IPS-15b (cell line): ENCODE results near the gene ACKR1.

Source experiments
- H3K27me3 ChIP-seq: one replicate; pipeline ENCODE4 v1.6.1; 2013; ENCODE audit warnings: low read length; ENCODE audit not compliant: control insufficient read depth, insufficient read depth
- H3K36me3 ChIP-seq: one replicate; pipeline ENCODE4 v1.6.1; 2013; ENCODE audit warnings: low read length; ENCODE audit not compliant: control insufficient read depth, insufficient read depth
- H3K4me1 ChIP-seq: one replicate; pipeline ENCODE4 v1.6.1; 2013; ENCODE audit warnings: mild to moderate bottlenecking, low read length; ENCODE audit not compliant: control insufficient read depth, insufficient read depth
- H3K4me3 ChIP-seq: one replicate; pipeline ENCODE4 v1.5.1; 2013; ENCODE audit warnings: low read depth, low read length
- H3K9ac ChIP-seq: one replicate; pipeline ENCODE4 v1.6.1; 2013; ENCODE audit warnings: low read depth, mild to moderate bottlenecking, low read length
- H3K9me3 ChIP-seq: one replicate; pipeline ENCODE4 v1.6.1; 2013; ENCODE audit warnings: mild to moderate bottlenecking, low read length; ENCODE audit not compliant: control insufficient read depth, insufficient read depth

The ACKR1 gene

GRCh38 chr1:159173320-159173719 lies 31.4 kb upstream of the ACKR1 start:
- Histone ChIP-seq H3K4me1 (peaks cover 3% of the 10 kb centered on the region), H3K9ac (no peak overlapping the region), H3K36me3 (no peaks in the 10 kb centered on the region), H3K4me3 (peak overlapping the region; percentile 73), H3K27me3 (peaks cover 27% of the 10 kb centered on the region), H3K9me3 (no peaks in the 10 kb centered on the region)

GRCh38 chr1:159175571-159175970 lies 29.1 kb upstream of the ACKR1 start:
- H3K9me3 ChIP-seq, result no peaks in the 10 kb centered on the region
- peaks cover 3% of the 10 kb centered on the region for H3K4me1 ChIP-seq
- no peaks in the 10 kb centered on the region for H3K36me3 ChIP-seq
- no peak overlapping the region for H3K9ac ChIP-seq
- H3K4me3 ChIP-seq, result no peak overlapping the region
- peaks cover 5% of the 10 kb centered on the region for H3K27me3 ChIP-seq

GRCh38 chr1:159177272-159177907 lies 27.3 kb upstream of the ACKR1 start:
- H3K9ac ChIP-seq, result no peak overlapping the region
- no peaks in the 10 kb centered on the region for H3K9me3 ChIP-seq
- peaks cover 3% of the 10 kb centered on the region for H3K4me1 ChIP-seq
- no peaks in the 10 kb centered on the region for H3K27me3 ChIP-seq
- no peaks in the 10 kb centered on the region for H3K36me3 ChIP-seq
- no peak overlapping the region for H3K4me3 ChIP-seq

- Histone ChIP-seq H3K27me3 (no peaks in the 10 kb centered on the region), H3K4me3 (no peak overlapping the region), H3K36me3 (no peaks in the 10 kb centered on the region), H3K4me1 (no peaks in the 10 kb centered on the region), H3K9ac (no peak overlapping the region), H3K9me3 (no peaks in the 10 kb centered on the region)
These were observed 24.8 kb upstream of the ACKR1 start for GRCh38 chr1:159179906-159180305.

- H3K4me1 ChIP-seq, result no peaks in the 10 kb centered on the region
- no peak overlapping the region for H3K4me3 ChIP-seq
- no peaks in the 10 kb centered on the region for H3K9me3 ChIP-seq
- H3K27me3 ChIP-seq, result no peaks in the 10 kb centered on the region
- H3K36me3 ChIP-seq, result no peaks in the 10 kb centered on the region
- no peak overlapping the region for H3K9ac ChIP-seq
These were observed 24.2 kb upstream of the ACKR1 start for GRCh38 chr1:159180516-159180915.

DNA sequence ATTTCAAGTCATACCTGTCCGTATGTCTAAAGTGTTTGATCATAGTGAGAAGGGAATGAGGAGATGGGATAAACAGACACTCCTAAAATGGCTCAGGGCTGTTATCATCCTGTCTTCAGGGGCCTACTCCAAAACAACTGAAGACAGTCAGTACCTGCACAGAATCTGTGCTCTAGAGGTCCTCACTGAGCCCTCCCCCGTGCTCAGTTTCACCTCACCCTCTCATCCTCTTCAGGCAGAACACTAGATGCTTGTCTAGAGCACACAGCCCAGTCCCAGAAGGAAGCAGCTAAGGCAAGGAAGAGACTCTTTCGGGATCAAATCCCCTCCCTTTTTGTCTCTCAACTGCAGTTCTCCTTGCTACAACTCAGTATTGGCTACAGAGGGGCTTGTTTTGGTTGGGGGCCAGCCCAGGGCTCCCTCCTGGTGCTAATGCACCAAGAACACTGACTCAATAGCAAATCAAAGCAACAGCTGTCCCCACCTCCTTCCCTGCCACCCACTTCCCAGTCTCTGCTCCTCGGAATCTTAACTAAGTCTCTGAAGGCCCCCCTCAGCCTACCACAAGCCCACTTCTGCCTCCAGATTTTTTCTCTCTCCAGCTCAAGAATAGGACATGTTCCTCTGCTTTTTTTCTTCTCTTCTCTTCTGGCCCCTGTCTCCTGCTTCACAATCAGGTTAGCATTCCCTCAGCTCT lies 23.2 kb upstream of the ACKR1 start:
- no peak overlapping the region for H3K4me3 ChIP-seq
- H3K27me3 ChIP-seq, result no peaks in the 10 kb centered on the region
- no peaks in the 10 kb centered on the region for H3K4me1 ChIP-seq
- no peak overlapping the region for H3K9ac ChIP-seq
- H3K9me3 ChIP-seq, result no peaks in the 10 kb centered on the region
- H3K36me3 ChIP-seq, result no peaks in the 10 kb centered on the region

- no peaks in the 10 kb centered on the region for H3K4me1 ChIP-seq
- no peaks in the 10 kb centered on the region for H3K27me3 ChIP-seq
- no peak overlapping the region for H3K4me3 ChIP-seq
- H3K36me3 ChIP-seq, result no peaks in the 10 kb centered on the region
- H3K9me3 ChIP-seq, result no peaks in the 10 kb centered on the region
- H3K9ac ChIP-seq, result no peak overlapping the region
These were observed 20.5 kb upstream of the ACKR1 start for GRCh38 chr1:159184201-159184600.

- H3K4me3 ChIP-seq, result no peak overlapping the region
- H3K9ac ChIP-seq, result no peak overlapping the region
- no peaks in the 10 kb centered on the region for H3K36me3 ChIP-seq
- H3K27me3 ChIP-seq, result peaks cover 4% of the 10 kb centered on the region
- H3K9me3 ChIP-seq, result no peaks in the 10 kb centered on the region
- no peaks in the 10 kb centered on the region for H3K4me1 ChIP-seq
These were observed 19.6 kb upstream of the ACKR1 start for GRCh38 chr1:159185121-159185520.

DNA sequence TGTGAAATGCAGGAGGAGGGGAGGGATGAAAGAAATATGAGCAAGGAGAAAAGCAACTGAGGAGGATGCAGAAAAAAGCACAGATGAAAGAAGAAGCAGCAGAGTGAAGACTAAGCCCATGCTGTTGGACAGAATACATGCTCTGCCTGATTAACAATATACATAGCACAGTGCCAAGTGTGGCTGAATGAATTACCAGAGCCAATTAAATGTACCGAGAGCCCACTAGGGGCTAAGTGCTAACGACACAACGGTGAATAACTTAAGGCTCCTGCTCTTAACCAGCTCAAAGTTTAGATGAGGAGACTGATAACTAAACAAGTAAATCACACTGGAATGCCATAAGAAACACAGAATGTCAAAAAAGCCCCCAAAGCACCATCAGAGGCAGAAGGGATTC lies 17.6 kb upstream of the ACKR1 start:
- Histone ChIP-seq H3K27me3 (peaks cover 6% of the 10 kb centered on the region), H3K4me3 (peak overlapping the region; percentile 69), H3K9ac (no peak overlapping the region)

DNA sequence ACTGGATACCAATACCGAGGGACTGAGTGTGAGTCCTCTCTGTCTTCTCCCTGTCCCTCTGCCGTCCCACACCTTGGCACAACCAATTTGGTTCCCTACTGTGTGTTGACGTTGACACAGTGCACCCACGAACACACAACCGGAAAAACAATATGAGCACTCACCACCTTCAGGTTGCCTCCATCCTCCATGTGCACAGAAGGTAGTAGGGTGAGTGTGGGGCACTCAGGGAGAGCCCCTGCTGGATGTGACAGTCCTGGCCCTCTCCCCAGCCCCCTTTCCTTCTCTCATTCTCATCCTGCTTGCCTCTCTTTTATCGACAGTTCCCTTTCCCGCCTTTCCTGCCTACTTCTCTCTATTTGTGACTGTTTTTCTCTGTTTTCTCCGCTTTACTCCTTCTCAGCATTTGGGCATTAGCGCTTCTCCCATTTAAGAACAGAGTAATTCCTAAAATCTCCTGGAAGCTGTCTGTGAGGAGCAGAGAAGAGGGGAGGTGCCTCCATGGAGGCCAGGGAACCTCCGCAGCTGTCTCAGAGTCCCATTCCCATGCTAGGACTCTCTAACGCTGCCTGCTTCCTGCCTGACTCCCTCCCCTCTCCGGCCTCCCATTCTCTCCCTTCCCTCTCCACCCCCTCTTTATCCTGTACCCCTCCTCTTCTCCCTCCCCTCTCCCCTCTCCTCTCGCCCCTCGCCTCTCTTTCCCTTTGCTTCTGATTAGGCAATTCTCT lies 16.9 kb upstream of the ACKR1 start:
- Histone ChIP-seq H3K9me3 (no peaks in the 10 kb centered on the region), H3K4me3 (peak overlapping the region; percentile 69), H3K4me1 (no peaks in the 10 kb centered on the region), H3K36me3 (no peaks in the 10 kb centered on the region), H3K9ac (no peak overlapping the region), H3K27me3 (peaks cover 6% of the 10 kb centered on the region)

More for the DNA sequence above, 17.6 kb upstream of the ACKR1 start:
- Histone ChIP-seq H3K36me3 (no peaks in the 10 kb centered on the region), H3K4me1 (no peaks in the 10 kb centered on the region), H3K9me3 (no peaks in the 10 kb centered on the region)

- Histone ChIP-seq H3K27me3 (peaks cover 6% of the 10 kb centered on the region), H3K4me3 (peak overlapping the region; percentile 69), H3K36me3 (no peaks in the 10 kb centered on the region), H3K9me3 (no peaks in the 10 kb centered on the region), H3K4me1 (no peaks in the 10 kb centered on the region), H3K9ac (peak overlapping the region; percentile 24)
These were observed 16.3 kb upstream of the ACKR1 start for GRCh38 chr1:159188375-159188788.

- Histone ChIP-seq H3K36me3 (no peaks in the 10 kb centered on the region), H3K4me3 (no peak overlapping the region), H3K9ac (no peak overlapping the region), H3K9me3 (no peaks in the 10 kb centered on the region), H3K4me1 (no peaks in the 10 kb centered on the region), H3K27me3 (peaks cover 6% of the 10 kb centered on the region)
These were observed 14.2 kb upstream of the ACKR1 start for GRCh38 chr1:159190441-159190840.
